ENCODE data around the gene KRTAP12-2. TPM values are rescaled to one million over a fixed set of nuclear protein-coding genes. Genes with fewer than 3 reads are reported as not detected.
"Not testable (repeated sequence)": the region's sequence is repeated elsewhere in the genome, so short reads cannot be mapped to it uniquely, and the experiment has no call there.

Gene KRTAP12-2
- polyA plus RNA-seq, 1 donor from 2014 or later = not detected

- not testable (repeated sequence) for H3K27ac Mint-ChIP-seq, H3K4me1 Mint-ChIP-seq, H3K36me3 Mint-ChIP-seq
- Mint-ChIP-seq H3K27me3 (peaks cover 37% of the 10 kb centered on the region), H3K4me3 (peak within 1 kb of the TSS in 1 of 4 donors; percentile 41), H3K9me3 (peaks cover 2 to 19% (median 9%) of the 10 kb centered on the region in 3 donors)
Observed at GRCh38 chr21:44697172-44697810, 30.6 kb upstream of the KRTAP12-2 start, which contains the start of gene KRTAP10-12. Gene KRTAP10-12, plus strand, starts transcription at chr21:44697172. Its CDS starts 30 bp downstream, at chr21:44697202.

- Mint-ChIP-seq H3K36me3 (peaks cover 3% of the 10 kb centered on the region), H3K4me3 (no peak overlapping the region), H3K9me3 (peaks cover 2 to 23% (median 9%) of the 10 kb centered on the region in 3 donors), H3K27ac (no peak overlapping the region), H3K27me3 (peaks cover 32% of the 10 kb centered on the region), H3K4me1 (peaks cover 0 to 1% (median 0%) of the 10 kb centered on the region in 3 donors)
Observed at GRCh38 chr21:44696572-44696971, 29.8 kb upstream of the KRTAP12-2 start.

- Mint-ChIP-seq H3K27me3 (peaks cover 26% of the 10 kb centered on the region), H3K36me3 (peaks cover 3% of the 10 kb centered on the region), H3K9me3 (peaks cover 2 to 23% (median 9%) of the 10 kb centered on the region in 3 donors), H3K4me3 (no peak overlapping the region), H3K4me1 (peaks cover 0 to 1% (median 0%) of the 10 kb centered on the region in 3 donors), H3K27ac (no peak overlapping the region)
Observed at GRCh38 chr21:44695641-44696040, 28.9 kb upstream of the KRTAP12-2 start.

- Mint-ChIP-seq H3K9me3 (peaks cover 2 to 23% (median 9%) of the 10 kb centered on the region in 3 donors), H3K27me3 (peaks cover 28% of the 10 kb centered on the region), H3K36me3 (peaks cover 3% of the 10 kb centered on the region), H3K4me3 (peak overlapping the region in 1 of 4 donors; percentile 52), H3K27ac (no peak overlapping the region), H3K4me1 (peaks cover 0 to 1% (median 0%) of the 10 kb centered on the region in 3 donors)
Observed at GRCh38 chr21:44695184-44695583, 28.5 kb upstream of the KRTAP12-2 start.

DNA sequence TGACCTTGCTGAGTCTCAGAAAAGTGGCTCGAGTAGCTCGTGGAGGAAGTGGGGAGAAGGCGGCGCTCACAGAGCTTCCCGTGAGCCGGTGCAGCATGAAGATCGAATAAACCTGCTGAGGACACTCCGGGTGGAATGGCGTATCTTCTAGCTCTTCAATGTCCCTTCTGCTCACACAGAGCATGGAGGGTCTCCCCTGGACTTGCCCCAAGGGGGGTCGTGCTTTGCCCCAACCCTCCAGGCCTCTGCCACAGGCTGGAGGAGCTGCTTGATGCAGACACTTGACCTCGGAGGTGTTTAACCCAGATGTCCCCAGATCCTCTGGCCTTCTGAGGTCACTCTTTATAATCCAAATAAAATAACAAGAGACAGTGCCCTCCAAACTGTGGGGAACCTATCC lies 28.0 kb upstream of the KRTAP12-2 start:
- H3K4me3 Mint-ChIP-seq = no peak overlapping the region
- H3K36me3 Mint-ChIP-seq = peaks cover 3% of the 10 kb centered on the region
- peaks cover 2 to 23% (median 9%) of the 10 kb centered on the region in 3 donors for H3K9me3 Mint-ChIP-seq
- peaks cover 26% of the 10 kb centered on the region for H3K27me3 Mint-ChIP-seq
- H3K27ac Mint-ChIP-seq = no peak overlapping the region
- peaks cover 0 to 1% (median 0%) of the 10 kb centered on the region in 3 donors for H3K4me1 Mint-ChIP-seq

- Mint-ChIP-seq H3K4me1 (peaks cover 0 to 1% (median 0%) of the 10 kb centered on the region in 3 donors), H3K27me3 (peaks cover 18% of the 10 kb centered on the region), H3K9me3 (peaks cover 2 to 23% (median 9%) of the 10 kb centered on the region in 3 donors), H3K36me3 (peaks cover 3% of the 10 kb centered on the region), H3K4me3 (no peak overlapping the region), H3K27ac (no peak overlapping the region)
Observed at GRCh38 chr21:44692798-44693512, 26.2 kb upstream of the KRTAP12-2 start.

DNA sequence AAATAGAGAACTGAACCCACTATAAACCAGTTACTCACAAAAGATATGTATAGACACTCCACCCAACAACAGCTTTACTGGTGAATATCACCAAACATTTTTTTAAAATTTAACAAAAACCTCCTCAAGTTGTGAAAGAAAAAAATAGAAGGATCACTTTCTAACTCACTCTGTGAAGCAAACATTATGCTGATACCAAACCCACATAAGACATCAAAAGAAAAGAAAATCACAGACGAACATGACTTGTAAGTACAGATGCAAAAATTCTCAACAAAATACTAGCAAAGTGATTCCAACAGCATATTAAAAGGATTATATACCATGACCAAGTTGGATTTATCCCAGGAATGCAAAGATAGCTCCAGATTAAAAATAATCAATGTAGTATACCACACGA lies 25.0 kb upstream of the KRTAP12-2 start:
- H3K36me3 Mint-ChIP-seq = peaks cover 3% of the 10 kb centered on the region
- H3K4me1 Mint-ChIP-seq = peaks cover 0 to 1% (median 0%) of the 10 kb centered on the region in 3 donors
- H3K27ac Mint-ChIP-seq = no peak overlapping the region
- peaks cover 2 to 23% (median 9%) of the 10 kb centered on the region in 3 donors for H3K9me3 Mint-ChIP-seq
- no peak overlapping the region for H3K4me3 Mint-ChIP-seq
- peaks cover 24% of the 10 kb centered on the region for H3K27me3 Mint-ChIP-seq

DNA sequence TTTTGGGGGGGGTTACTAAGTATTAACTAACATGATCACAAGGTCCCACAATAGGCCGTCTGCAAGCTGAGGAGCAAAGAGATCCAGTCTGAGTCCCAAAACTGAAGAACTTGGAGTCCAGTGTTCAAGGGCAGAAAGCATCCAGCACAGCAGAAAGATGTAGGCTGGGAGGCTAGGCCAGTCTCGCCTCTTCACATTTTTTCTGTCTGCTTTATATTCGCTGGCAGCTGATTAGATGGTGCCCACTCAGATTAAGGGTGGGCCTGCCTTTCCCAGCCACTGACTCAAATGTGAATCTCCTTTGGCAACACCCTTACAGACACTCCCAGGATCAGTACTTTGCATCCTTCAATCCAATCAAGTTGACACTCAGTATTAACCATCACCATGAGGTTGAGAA lies 23.0 kb upstream of the KRTAP12-2 start:
- H3K36me3 Mint-ChIP-seq, H3K4me1 Mint-ChIP-seq, H3K4me3 Mint-ChIP-seq, H3K27ac Mint-ChIP-seq: not testable (repeated sequence)
- peaks cover 24% of the 10 kb centered on the region for H3K27me3 Mint-ChIP-seq
- peaks cover 2 to 23% (median 9%) of the 10 kb centered on the region in 3 donors for H3K9me3 Mint-ChIP-seq

DNA sequence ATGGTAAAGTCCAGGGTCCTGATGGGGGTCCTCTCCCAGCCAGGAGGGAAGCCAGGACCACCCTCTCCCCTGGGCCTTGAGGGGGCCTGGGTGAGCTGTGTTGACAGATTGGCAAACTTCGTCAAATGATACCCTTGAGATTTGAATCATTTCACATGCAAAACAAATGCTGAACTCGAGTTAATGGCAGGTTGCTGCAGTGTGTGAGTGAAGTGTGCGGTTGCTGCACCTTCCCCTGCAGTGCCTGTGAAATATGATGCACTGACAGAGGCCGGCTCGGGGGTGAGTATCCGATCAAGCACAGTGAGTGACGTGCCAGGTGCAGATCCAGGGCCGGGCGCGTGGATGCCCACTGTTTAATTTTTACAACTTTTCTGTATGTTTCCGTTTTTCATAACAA lies 20.9 kb upstream of the KRTAP12-2 start:
- H3K4me3 Mint-ChIP-seq = no peak overlapping the region
- peaks cover 0 to 2% (median 0%) of the 10 kb centered on the region in 3 donors for H3K4me1 Mint-ChIP-seq
- peaks cover 28% of the 10 kb centered on the region for H3K27me3 Mint-ChIP-seq
- peaks cover 3% of the 10 kb centered on the region for H3K36me3 Mint-ChIP-seq
- H3K9me3 Mint-ChIP-seq = peaks cover 0 to 8% (median 0%) of the 10 kb centered on the region in 3 donors
- H3K27ac Mint-ChIP-seq = no peak overlapping the region

GRCh38 chr21:44686843-44687561 lies 20.3 kb upstream of the KRTAP12-2 start:
- peaks cover 0 to 3% (median 0%) of the 10 kb centered on the region in 3 donors for H3K9me3 Mint-ChIP-seq
- no peak overlapping the region for H3K4me3 Mint-ChIP-seq
- peaks cover 0 to 2% (median 0%) of the 10 kb centered on the region in 3 donors for H3K4me1 Mint-ChIP-seq
- peaks cover 3% of the 10 kb centered on the region for H3K36me3 Mint-ChIP-seq
- peaks cover 30% of the 10 kb centered on the region for H3K27me3 Mint-ChIP-seq
- no peak overlapping the region for H3K27ac Mint-ChIP-seq

- Mint-ChIP-seq H3K27ac (no peak overlapping the region), H3K4me1 (peaks cover 0 to 2% (median 0%) of the 10 kb centered on the region in 3 donors), H3K36me3 (no peaks in the 10 kb centered on the region), H3K4me3 (no peak overlapping the region), H3K9me3 (no peaks in the 10 kb centered on the region), H3K27me3 (peaks cover 32% of the 10 kb centered on the region)
Observed at GRCh38 chr21:44686000-44686781, 19.5 kb upstream of the KRTAP12-2 start.

- H3K27me3 Mint-ChIP-seq = peaks cover 28% of the 10 kb centered on the region
- not testable (repeated sequence) for H3K4me1 Mint-ChIP-seq, H3K4me3 Mint-ChIP-seq, H3K36me3 Mint-ChIP-seq, H3K27ac Mint-ChIP-seq, H3K9me3 Mint-ChIP-seq
Observed at GRCh38 chr21:44685050-44685449, 18.3 kb upstream of the KRTAP12-2 start.

- no peaks in the 10 kb centered on the region for H3K36me3 Mint-ChIP-seq
- peaks cover 0 to 2% (median 0%) of the 10 kb centered on the region in 3 donors for H3K4me1 Mint-ChIP-seq
- H3K9me3 Mint-ChIP-seq = peaks cover 0 to 2% (median 0%) of the 10 kb centered on the region in 3 donors
- no peak overlapping the region for H3K4me3 Mint-ChIP-seq
- H3K27me3 Mint-ChIP-seq = peaks cover 27% of the 10 kb centered on the region
- no peak overlapping the region for H3K27ac Mint-ChIP-seq
Observed at GRCh38 chr21:44684483-44684882, 17.8 kb upstream of the KRTAP12-2 start.

- Mint-ChIP-seq H3K9me3 (peaks cover 0 to 2% (median 0%) of the 10 kb centered on the region in 3 donors), H3K36me3 (no peaks in the 10 kb centered on the region), H3K27ac (no peak overlapping the region), H3K4me1 (peaks cover 0 to 2% (median 0%) of the 10 kb centered on the region in 3 donors), H3K27me3 (peaks cover 27% of the 10 kb centered on the region), H3K4me3 (no peak overlapping the region)
Observed at GRCh38 chr21:44684077-44684476, 17.4 kb upstream of the KRTAP12-2 start.
